ENCODE measurements around the gene DAND5. TPM values are rescaled to one million over a fixed set of nuclear protein-coding genes. Genes with fewer than 3 reads are reported as not detected.
A peak's percentile ranks its signal among the peaks of the same experiment; 100 is the strongest.

DAND5 gene
- total and polyA plus RNA-seq, 9 of the 15 experiments (the other 6 are each of a cell fraction or from before 2014, with no cell fraction given), result 0.22 to 0.83 (median 0.60) TPM

DNA sequence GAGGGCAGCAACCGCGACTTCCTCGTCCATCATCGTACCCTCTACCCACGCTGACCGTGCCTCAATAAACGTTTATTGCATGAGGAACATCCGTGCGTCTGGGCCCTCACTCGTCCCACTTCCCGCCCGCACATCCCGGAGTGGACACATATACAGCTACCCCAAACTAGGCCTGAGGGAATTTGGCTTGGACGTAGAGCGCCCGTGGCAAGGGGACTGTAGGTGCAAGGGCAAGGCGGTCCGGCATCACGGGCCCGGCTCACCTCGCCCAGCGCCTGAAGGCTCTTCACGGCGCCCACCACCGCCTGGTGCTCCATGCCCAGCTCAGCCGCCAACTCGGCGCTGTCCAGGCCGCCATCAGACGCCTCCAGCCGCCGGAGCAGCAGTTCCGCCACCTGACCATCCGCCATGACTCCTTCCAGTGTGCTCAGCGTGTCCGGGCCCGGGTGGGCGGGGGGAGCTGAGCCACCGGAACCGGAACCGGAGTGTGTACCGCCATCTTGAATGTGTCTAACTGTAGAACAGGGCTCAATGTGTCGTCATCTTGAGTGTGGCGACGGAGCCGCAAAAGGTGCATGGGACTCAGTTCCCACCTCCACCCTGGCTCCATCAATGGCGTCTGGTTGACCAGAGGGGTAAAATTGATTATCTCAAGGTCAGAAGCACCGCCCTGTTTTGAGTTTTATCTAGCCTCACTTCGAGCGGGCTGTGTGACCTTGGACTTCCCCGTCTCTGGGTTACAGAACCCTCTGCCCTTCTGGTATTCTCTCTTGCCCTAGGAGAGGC lies 35.9 kb upstream of the DAND5 start, which contains the start of gene FARSA (continued):
- TF ChIP-seq KLF13 (tag; IDR thresholded peaks at IDR 0.05; ENCODE audit: borderline replicate concordance, low read depth) (peak; percentile 43; the same call in 1 of the 2 replicates), SMARCA4 (IDR thresholded peaks at IDR 0.05) (no peak), YY1 (IDR thresholded peaks at IDR 0.05; ENCODE audit: borderline replicate concordance in 1 of 3, control insufficient read depth in 1 of 3, extremely low read depth in 1 of 3, insufficient read depth in 3 of 3, insufficient read length in 1 of 3, insufficient replicate concordance in 2 of 3, low read depth in 1 of 3, low read length in 2 of 3) (peak; percentile 99 to 100 (median 100)), ZNF140 (CRISPR knock-in tag; IDR thresholded peaks at IDR 0.05) (no peak), RBBP5 (IDR thresholded peaks at IDR 0.05; ENCODE audit: borderline replicate concordance, insufficient read depth, low read length, poor library complexity, severe bottlenecking) (peak; percentile 87), ELF2 (CRISPR knock-in tag; IDR thresholded peaks at IDR 0.05) (0 out of 2 replicates have a peak, but pooled peaks have one; percentile 14), ZC3H8 (IDR thresholded peaks at IDR 0.05) (no peak), ATF1 (CRISPR knock-in tag; IDR thresholded peaks at IDR 0.05) (no peak), ATF1 (tag; IDR thresholded peaks at IDR 0.05) (peak; percentile 43; the same call in 1 of the 2 replicates), RAD51 (IDR thresholded peaks at IDR 0.05; ENCODE audit: borderline replicate concordance, low read depth) (peak; percentile 30; the same call in 1 of the 2 replicates), CBX1 (IDR thresholded peaks at IDR 0.05; ENCODE audit: low read depth) (peak; percentile 55; the same call in 1 of the 2 replicates)
- TF ChIP-seq, protein P1, sequence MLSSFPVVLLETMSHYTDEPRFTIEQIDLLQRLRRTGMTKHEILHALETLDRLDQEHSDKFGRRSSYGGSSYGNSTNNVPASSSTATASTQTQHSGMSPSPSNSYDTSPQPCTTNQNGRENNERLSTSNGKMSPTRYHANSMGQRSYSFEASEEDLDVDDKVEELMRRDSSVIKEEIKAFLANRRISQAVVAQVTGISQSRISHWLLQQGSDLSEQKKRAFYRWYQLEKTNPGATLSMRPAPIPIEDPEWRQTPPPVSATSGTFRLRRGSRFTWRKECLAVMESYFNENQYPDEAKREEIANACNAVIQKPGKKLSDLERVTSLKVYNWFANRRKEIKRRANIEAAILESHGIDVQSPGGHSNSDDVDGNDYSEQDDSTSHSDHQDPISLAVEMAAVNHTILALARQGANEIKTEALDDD (IDR thresholded peaks at IDR 0.05), result no peak
- TF ChIP-seq, protein P2, sequence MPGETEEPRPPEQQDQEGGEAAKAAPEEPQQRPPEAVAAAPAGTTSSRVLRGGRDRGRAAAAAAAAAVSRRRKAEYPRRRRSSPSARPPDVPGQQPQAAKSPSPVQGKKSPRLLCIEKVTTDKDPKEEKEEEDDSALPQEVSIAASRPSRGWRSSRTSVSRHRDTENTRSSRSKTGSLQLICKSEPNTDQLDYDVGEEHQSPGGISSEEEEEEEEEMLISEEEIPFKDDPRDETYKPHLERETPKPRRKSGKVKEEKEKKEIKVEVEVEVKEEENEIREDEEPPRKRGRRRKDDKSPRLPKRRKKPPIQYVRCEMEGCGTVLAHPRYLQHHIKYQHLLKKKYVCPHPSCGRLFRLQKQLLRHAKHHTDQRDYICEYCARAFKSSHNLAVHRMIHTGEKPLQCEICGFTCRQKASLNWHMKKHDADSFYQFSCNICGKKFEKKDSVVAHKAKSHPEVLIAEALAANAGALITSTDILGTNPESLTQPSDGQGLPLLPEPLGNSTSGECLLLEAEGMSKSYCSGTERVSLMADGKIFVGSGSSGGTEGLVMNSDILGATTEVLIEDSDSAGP (CRISPR knock-in tag; IDR thresholded peaks at IDR 0.05), result 0 out of 2 replicates have a peak, but pooled peaks have one; percentile 36
- TF ChIP-seq, protein P3, sequence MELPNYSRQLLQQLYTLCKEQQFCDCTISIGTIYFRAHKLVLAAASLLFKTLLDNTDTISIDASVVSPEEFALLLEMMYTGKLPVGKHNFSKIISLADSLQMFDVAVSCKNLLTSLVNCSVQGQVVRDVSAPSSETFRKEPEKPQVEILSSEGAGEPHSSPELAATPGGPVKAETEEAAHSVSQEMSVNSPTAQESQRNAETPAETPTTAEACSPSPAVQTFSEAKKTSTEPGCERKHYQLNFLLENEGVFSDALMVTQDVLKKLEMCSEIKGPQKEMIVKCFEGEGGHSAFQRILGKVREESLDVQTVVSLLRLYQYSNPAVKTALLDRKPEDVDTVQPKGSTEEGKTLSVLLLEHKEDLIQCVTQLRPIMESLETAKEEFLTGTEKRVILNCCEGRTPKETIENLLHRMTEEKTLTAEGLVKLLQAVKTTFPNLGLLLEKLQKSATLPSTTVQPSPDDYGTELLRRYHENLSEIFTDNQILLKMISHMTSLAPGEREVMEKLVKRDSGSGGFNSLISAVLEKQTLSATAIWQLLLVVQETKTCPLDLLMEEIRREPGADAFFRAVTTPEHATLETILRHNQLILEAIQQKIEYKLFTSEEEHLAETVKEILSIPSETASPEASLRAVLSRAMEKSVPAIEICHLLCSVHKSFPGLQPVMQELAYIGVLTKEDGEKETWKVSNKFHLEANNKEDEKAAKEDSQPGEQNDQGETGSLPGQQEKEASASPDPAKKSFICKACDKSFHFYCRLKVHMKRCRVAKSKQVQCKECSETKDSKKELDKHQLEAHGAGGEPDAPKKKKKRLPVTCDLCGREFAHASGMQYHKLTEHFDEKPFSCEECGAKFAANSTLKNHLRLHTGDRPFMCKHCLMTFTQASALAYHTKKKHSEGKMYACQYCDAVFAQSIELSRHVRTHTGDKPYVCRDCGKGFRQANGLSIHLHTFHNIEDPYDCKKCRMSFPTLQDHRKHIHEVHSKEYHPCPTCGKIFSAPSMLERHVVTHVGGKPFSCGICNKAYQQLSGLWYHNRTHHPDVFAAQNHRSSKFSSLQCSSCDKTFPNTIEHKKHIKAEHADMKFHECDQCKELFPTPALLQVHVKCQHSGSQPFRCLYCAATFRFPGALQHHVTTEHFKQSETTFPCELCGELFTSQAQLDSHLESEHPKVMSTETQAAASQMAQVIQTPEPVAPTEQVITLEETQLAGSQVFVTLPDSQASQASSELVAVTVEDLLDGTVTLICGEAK (IDR thresholded peaks at IDR 0.05), result peak; percentile 97
- TF ChIP-seq, protein P3 (CRISPR knock-in tag; IDR thresholded peaks at IDR 0.05), result no peak

All from K562 (cell line).